Stimulated activated CD8-positive, alpha-beta memory T cell treated with anti-CD3 and anti-CD28 coated beads, Interleukin-4, amount 100 ng/mL, for 48 hours (primary cell): Measurements from ENCODE around the gene SKA3.

ENCODE experiments used
- DNase-seq: peaks from one replicate; pipeline ENCODE4 v3.0.0-alpha.2; 2020

The SKA3 gene

DNA sequence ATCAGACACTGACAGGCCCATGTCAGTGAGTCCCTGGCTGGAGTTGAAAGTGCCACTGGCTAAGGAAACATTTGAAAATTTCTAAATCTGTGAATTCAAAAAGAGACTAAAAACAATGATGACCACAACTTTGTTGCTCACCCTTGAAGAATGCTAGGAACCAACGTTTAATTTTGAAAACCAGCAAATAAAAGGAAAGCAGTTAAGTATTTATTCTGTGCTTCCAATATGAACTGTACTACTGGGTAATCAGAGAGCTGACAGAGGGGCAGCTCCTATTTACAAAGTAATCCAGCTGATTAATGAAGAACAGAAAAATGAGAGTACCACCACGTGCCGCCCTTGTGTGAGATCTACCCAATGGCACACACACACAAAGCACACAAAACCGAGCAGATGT is 70.3 kb downstream of the SKA3 start:
- DNase-seq: no peak

DNA sequence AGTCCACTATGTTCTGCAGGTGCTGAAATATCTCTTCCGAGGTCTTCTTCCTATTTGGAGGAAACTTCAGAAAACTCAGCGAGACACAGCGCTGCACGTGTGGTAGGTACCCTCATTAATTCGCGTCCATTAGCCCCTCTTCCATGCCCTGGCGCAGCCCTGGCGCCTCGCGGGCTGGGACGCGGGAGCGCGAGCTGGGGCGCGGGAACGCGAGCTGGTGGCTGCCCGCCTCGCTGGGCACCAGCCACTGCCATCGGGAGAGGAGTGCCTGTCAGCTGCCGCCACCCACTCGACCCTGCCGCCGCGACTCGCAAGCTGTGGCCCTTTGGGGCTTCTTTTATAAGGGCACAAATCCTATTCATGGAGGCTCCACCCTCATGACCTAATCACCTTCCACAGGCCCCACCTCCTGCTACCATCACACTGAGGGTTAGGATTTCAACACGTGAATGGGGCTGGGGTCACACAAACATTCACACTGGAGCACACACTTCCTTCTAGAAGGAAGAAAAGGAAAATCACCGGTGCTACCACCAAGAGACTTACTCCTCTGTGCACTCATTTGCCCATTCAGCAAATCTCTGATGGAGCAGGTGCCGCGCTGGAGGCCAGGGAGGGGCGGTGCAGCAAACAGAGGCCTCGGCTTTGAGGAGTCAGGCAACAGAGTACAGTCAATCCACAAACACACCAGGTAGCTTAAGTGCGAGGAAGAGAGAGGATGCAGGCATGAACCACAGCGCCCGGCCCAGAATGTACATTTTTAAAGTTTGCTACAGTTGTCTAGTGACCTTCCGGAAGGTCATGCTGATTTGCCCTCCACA is 71.9 kb downstream of the SKA3 start:
- DNase-seq: no peak
